Parathyroid adenoma (tissue), 2 donors: Measurements from ENCODE around the gene PRKCA.
A peak's percentile ranks its signal among the peaks of the same experiment; 100 is the strongest.

Experiments
- H2AFZ ChIP-seq: fragments of 300-600 bp; sonication (generic); one replicate; pipeline ENCODE4 v1.7.0; 2017; ENCODE audit warnings: antibody characterized with exemption, mild to moderate bottlenecking
- H3K27ac ChIP-seq: fragments of 300-600 bp; sonication (generic); one replicate; pipeline ENCODE4 v1.7.0; 2017
- H3K27me3 ChIP-seq: fragments of 300-600 bp; sonication (generic); one replicate; pipeline ENCODE4 v1.7.0; 2017; ENCODE audit warnings: low read length; ENCODE audit not compliant: control insufficient read depth, insufficient read depth
- H3K36me3 ChIP-seq: fragments of 300-600 bp; sonication (generic); one replicate; pipeline ENCODE4 v1.7.0; 2017; ENCODE audit warnings: low read length; ENCODE audit not compliant: control insufficient read depth, insufficient read depth
- H3K4me1 ChIP-seq: fragments of 300-600 bp; sonication (generic); one replicate; pipeline ENCODE4 v1.7.0; 2017; ENCODE audit warnings: control low read depth
- H3K4me2 ChIP-seq: fragments of 300-600 bp; sonication (generic); one replicate; pipeline ENCODE4 v1.7.0; 2017; ENCODE audit warnings: low read length
- H3K4me3 ChIP-seq: fragments of 300-600 bp; sonication (generic); one replicate; pipeline ENCODE4 v1.7.0; 2017; ENCODE audit warnings: low read depth, low read length
- H3K79me2 ChIP-seq: fragments of 300-600 bp; sonication (generic); one replicate; pipeline ENCODE4 v1.7.0; 2017; ENCODE audit warnings: control low read depth
- H3K9ac ChIP-seq: fragments of 300-600 bp; sonication (generic); one replicate; pipeline ENCODE4 v1.7.0; 2017; ENCODE audit warnings: mild to moderate bottlenecking
- H3K9me3 ChIP-seq: fragments of 300-600 bp; sonication (generic); one replicate; pipeline ENCODE4 v1.7.0; 2017; ENCODE audit warnings: low read length; ENCODE audit not compliant: control insufficient read depth
- TF ChIP-seq, protein P1 (sequence below): fragments of 300-600 bp; sonication (generic); IDR thresholded peaks from one replicate; pipeline ENCODE4 v1.7.0; 2017; ENCODE audit warnings: antibody characterized with exemption, mild to moderate bottlenecking
- donor health status: primary hyperparathyroidism.

PRKCA gene

DNA sequence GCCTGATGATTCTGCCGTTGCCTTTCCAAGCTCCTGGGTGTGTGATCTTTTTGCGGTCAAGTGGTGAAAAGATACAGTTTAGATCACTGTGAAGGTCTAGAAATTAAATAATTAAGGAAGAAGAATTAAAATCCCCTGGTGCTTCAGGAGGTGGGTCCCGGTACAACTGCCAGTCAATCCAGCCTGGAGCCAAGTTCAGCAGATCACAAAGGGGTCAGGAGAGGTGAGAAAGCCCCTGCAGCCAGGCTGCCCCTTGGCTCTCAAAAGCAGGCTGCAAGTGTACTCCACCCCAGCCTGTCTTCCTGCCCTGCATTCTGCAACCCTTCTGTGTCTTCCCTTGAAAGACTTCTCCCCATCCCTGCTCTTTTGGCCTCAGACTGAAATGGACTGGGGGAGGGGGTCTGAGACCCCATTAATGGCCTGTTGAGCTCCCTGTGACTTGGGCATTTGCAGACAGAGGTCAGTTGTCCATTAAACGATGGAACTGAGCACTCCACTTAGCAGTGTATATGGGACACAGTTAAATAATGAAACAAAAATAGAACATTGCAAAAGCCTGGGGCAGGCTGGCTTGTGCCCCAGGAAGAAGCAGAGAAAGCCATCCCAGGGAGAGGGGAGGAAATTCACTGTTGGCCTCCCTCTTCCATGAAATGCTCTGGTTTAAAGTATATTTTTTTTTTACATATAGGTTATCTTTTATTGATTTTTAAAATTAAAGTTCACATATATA is 547.6 kb downstream of the PRKCA start:
- H3K9ac ChIP-seq = no peak overlapping the region

GRCh38 chr17:66850692-66851091 is 548.3 kb downstream of the PRKCA start:
- Histone ChIP-seq H3K27me3 (no peaks in the 10 kb centered on the region), H3K79me2 (no peaks in the 10 kb centered on the region), H2AFZ (no peak overlapping the region), H3K4me2 (no peak overlapping the region), H3K4me3 (no peak overlapping the region), H3K9ac (no peak overlapping the region), H3K27ac (no peak overlapping the region), H3K9me3 (no peaks in the 10 kb centered on the region), H3K36me3 (no peaks in the 10 kb centered on the region), H3K4me1 (no peaks in the 10 kb centered on the region)
- TF ChIP-seq, protein P1, sequence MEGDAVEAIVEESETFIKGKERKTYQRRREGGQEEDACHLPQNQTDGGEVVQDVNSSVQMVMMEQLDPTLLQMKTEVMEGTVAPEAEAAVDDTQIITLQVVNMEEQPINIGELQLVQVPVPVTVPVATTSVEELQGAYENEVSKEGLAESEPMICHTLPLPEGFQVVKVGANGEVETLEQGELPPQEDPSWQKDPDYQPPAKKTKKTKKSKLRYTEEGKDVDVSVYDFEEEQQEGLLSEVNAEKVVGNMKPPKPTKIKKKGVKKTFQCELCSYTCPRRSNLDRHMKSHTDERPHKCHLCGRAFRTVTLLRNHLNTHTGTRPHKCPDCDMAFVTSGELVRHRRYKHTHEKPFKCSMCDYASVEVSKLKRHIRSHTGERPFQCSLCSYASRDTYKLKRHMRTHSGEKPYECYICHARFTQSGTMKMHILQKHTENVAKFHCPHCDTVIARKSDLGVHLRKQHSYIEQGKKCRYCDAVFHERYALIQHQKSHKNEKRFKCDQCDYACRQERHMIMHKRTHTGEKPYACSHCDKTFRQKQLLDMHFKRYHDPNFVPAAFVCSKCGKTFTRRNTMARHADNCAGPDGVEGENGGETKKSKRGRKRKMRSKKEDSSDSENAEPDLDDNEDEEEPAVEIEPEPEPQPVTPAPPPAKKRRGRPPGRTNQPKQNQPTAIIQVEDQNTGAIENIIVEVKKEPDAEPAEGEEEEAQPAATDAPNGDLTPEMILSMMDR = no peak

More for the DNA sequence above, 547.6 kb downstream of the PRKCA start:
- no peaks in the 10 kb centered on the region for H3K36me3 ChIP-seq
- H3K9me3 ChIP-seq = no peaks in the 10 kb centered on the region
- H3K27ac ChIP-seq = no peak overlapping the region
- H3K4me3 ChIP-seq = no peak overlapping the region
- H2AFZ ChIP-seq = no peak overlapping the region
- no peaks in the 10 kb centered on the region for H3K27me3 ChIP-seq
- no peaks in the 10 kb centered on the region for H3K79me2 ChIP-seq
- H3K4me1 ChIP-seq = no peaks in the 10 kb centered on the region
- H3K4me2 ChIP-seq = no peak overlapping the region
- TF ChIP-seq, protein P1 = no peak

DNA sequence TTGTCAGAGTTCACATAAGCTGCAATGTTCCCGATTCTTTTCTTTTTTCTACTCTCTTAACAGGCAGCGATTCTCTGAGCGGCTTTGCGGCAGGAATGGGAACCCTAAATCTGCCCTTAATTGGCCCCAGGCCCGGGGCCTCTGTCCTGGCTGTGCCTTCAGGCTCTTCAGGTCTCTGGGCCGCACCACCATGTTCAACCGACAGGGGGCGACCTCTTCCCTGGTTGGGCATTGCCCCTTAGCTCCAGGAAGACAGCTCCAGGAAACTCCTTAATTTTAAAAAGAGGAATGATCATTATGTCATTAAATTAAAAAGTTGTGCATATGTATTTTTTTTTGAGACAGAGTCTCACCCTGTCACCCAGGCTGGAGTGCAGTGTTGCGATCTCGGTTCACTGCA is 552.8 kb downstream of the PRKCA start:
- Histone ChIP-seq H3K27me3 (no peaks in the 10 kb centered on the region), H3K9me3 (no peaks in the 10 kb centered on the region), H3K4me1 (no peaks in the 10 kb centered on the region), H3K27ac (no peak overlapping the region), H2AFZ (no peak overlapping the region), H3K9ac (no peak overlapping the region), H3K36me3 (no peaks in the 10 kb centered on the region), H3K79me2 (no peaks in the 10 kb centered on the region), H3K4me3 (no peak overlapping the region), H3K4me2 (no peak overlapping the region)
- TF ChIP-seq, protein P1 = peak; percentile 5

- Histone ChIP-seq H3K4me2 (no peak overlapping the region), H3K27ac (no peak overlapping the region), H3K27me3 (no peaks in the 10 kb centered on the region), H2AFZ (no peak overlapping the region), H3K79me2 (no peaks in the 10 kb centered on the region), H3K4me3 (no peak overlapping the region), H3K9me3 (no peaks in the 10 kb centered on the region), H3K36me3 (no peaks in the 10 kb centered on the region), H3K9ac (no peak overlapping the region), H3K4me1 (no peaks in the 10 kb centered on the region)
- TF ChIP-seq, protein P1 = no peak
These were observed 556.0 kb downstream of the PRKCA start for GRCh38 chr17:66858226-66859083.
